ENCODE results near the gene CEACAM19. TPM values are rescaled to one million over a fixed set of nuclear protein-coding genes. Genes with fewer than 3 reads are reported as not detected.

The CEACAM19 gene
- total RNA-seq, 1 donor from 2014 or later, result 2.6 TPM

DNA sequence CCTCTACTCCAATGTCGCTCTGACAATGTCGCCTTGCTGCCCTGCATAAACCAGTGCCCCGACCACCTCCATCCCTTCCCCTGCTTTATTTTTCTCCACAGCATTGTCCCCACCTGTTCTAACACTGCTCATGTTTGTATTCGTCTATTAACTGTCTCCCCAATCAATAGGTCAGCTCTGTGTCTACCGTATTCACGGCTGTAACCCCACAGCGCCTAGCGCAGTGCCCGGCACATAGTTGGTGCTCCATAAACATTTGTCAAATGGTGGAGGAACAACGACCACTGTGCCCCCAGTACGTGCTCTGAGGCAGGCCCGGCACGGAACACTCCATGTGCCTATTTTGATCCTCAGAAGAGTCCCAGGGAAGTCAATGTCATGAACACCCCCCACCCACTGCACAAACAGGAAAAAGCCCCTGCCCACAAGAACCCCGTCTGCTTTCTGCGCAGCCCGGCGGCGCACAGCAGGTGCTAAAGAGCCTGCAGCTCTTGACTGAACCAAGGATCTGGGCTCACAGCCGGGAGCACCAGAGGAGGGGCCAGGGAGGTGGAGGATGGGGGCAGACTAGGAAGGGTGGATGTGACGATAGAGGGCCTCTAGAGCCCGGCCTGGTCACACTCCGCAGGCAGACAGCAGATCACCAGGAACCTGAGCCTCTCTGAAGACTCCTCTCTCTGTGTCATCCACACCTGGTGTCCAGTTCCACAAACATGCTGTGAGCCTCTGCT, 25.8 kb downstream of the CEACAM19 start:
- Histone ChIP-seq H3K27me3 (ENCODE audit: control insufficient read depth in 3 of 3, insufficient read depth in 3 of 3, low read length in 3 of 3) (no peaks in the 10 kb centered on the region), H3K27ac (ENCODE audit: low read depth, low read length) (no peak overlapping the region), H3K4me1 (ENCODE audit: control insufficient read depth in 3 of 3, insufficient read depth in 3 of 3, low read length in 3 of 3) (peaks cover under 1 to 7% (median under 1%) of the 10 kb centered on the region in 3 donors), H3K4me3 (ENCODE audit: low read length in 3 of 3) (no peak overlapping the region), H3K9ac (ENCODE audit: low read depth in 1 of 3, low read length in 3 of 3) (no peak overlapping the region), H3K9me3 (ENCODE audit: control insufficient read depth in 3 of 3, low read length in 3 of 3) (no peaks in the 10 kb centered on the region), H3K36me3 (ENCODE audit: control insufficient read depth in 3 of 3, insufficient read depth in 3 of 3, low read length in 3 of 3) (no peaks in the 10 kb centered on the region)

DNA sequence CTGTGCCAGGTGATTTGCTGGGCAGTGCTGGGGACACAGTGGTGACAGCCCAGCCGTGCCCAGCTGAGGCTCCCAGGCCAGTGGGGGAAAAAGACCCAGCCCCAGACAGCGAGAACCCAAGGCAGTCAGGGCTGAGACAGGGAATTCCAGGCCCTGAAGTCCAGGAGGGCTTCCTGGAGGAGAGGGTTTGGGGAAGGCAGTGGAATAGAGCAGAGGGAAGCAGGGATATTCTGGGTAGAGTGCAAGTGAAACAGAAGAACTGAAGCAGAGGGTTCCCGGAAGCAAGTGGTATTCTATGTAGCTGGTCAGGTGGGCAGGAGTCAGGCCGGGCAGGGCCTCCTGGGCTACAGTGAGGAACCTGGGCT, 26.4 kb downstream of the CEACAM19 start:
- no peak overlapping the region for H3K9ac ChIP-seq (ENCODE audit: low read depth in 1 of 3, low read length in 3 of 3)
- no peaks in the 10 kb centered on the region for H3K36me3 ChIP-seq (ENCODE audit: control insufficient read depth in 3 of 3, insufficient read depth in 3 of 3, low read length in 3 of 3)
- H3K4me3 ChIP-seq (ENCODE audit: low read length in 3 of 3), result no peak overlapping the region
- peaks cover 0 to 7% (median 0%) of the 10 kb centered on the region in 3 donors for H3K4me1 ChIP-seq (ENCODE audit: control insufficient read depth in 3 of 3, insufficient read depth in 3 of 3, low read length in 3 of 3)
- H3K9me3 ChIP-seq (ENCODE audit: control insufficient read depth in 3 of 3, low read length in 3 of 3), result no peaks in the 10 kb centered on the region
- H3K27me3 ChIP-seq (ENCODE audit: control insufficient read depth in 3 of 3, insufficient read depth in 3 of 3, low read length in 3 of 3), result peaks cover 0 to 2% (median 0%) of the 10 kb centered on the region in 3 donors
- H3K27ac ChIP-seq (ENCODE audit: low read depth, low read length), result no peak overlapping the region

- no peaks in the 10 kb centered on the region for H3K9me3 ChIP-seq (ENCODE audit: control insufficient read depth in 3 of 3, low read length in 3 of 3)
Observed at GRCh38 chr19:44698492-44699201, 27.4 kb downstream of the CEACAM19 start, which contains the start of gene CEACAM16. CEACAM16 (plus strand) TSS chr19:44699151; CDS start chr19:44701457, 2,306 bp downstream.

DNA sequence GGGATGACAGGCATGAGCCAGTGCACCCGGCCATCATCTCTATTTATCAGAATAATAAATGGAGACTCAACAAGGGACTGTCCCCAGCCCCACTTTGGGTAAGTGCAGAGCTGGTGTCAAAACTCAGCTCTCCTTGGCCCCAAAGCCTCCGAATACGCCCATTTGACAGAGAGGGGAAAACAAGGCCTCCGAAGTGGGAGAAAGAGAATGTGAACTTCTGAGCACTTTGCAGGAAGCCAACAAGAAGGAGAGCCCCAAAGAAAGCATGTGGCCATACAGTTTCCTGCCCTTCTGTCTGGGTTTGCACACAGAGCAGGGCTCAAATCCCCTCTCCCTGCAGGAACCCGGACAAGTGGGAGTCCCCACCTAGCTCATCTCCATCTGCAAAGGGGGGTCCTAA, 29.3 kb downstream of the CEACAM19 start:
- Histone ChIP-seq H3K27me3 (ENCODE audit: control insufficient read depth in 3 of 3, insufficient read depth in 3 of 3, low read length in 3 of 3) (peaks cover 0 to 4% (median 0%) of the 10 kb centered on the region in 3 donors), H3K27ac (ENCODE audit: low read depth, low read length) (no peak overlapping the region), H3K36me3 (ENCODE audit: control insufficient read depth in 3 of 3, insufficient read depth in 3 of 3, low read length in 3 of 3) (no peaks in the 10 kb centered on the region), H3K9me3 (ENCODE audit: control insufficient read depth in 3 of 3, low read length in 3 of 3) (no peaks in the 10 kb centered on the region), H3K9ac (ENCODE audit: low read depth in 1 of 3, low read length in 3 of 3) (no peak overlapping the region), H3K4me1 (ENCODE audit: control insufficient read depth in 3 of 3, insufficient read depth in 3 of 3, low read length in 3 of 3) (peaks cover 0 to 7% (median 2%) of the 10 kb centered on the region in 3 donors), H3K4me3 (ENCODE audit: low read length in 3 of 3) (no peak overlapping the region)

More at GRCh38 chr19:44698492-44699201, 27.4 kb downstream of the CEACAM19 start, which contains the start of gene CEACAM16:
- Histone ChIP-seq H3K4me1 (ENCODE audit: control insufficient read depth in 3 of 3, insufficient read depth in 3 of 3, low read length in 3 of 3) (peaks cover 0 to 7% (median 0%) of the 10 kb centered on the region in 3 donors), H3K36me3 (ENCODE audit: control insufficient read depth in 3 of 3, insufficient read depth in 3 of 3, low read length in 3 of 3) (no peaks in the 10 kb centered on the region), H3K27ac (ENCODE audit: low read depth, low read length) (no peak within 1 kb of the TSS), H3K4me3 (ENCODE audit: low read length in 3 of 3) (no peak within 1 kb of the TSS), H3K27me3 (ENCODE audit: control insufficient read depth in 3 of 3, insufficient read depth in 3 of 3, low read length in 3 of 3) (peaks cover 0 to 4% (median 0%) of the 10 kb centered on the region in 3 donors), H3K9ac (ENCODE audit: low read depth in 1 of 3, low read length in 3 of 3) (no peak within 1 kb of the TSS)

- peaks cover 6 to 8% (median 7%) of the 10 kb centered on the region in 3 donors for H3K4me1 ChIP-seq (ENCODE audit: control insufficient read depth in 3 of 3, insufficient read depth in 3 of 3, low read length in 3 of 3)
- peaks cover 0 to 4% (median 0%) of the 10 kb centered on the region in 3 donors for H3K27me3 ChIP-seq (ENCODE audit: control insufficient read depth in 3 of 3, insufficient read depth in 3 of 3, low read length in 3 of 3)
- no peaks in the 10 kb centered on the region for H3K36me3 ChIP-seq (ENCODE audit: control insufficient read depth in 3 of 3, insufficient read depth in 3 of 3, low read length in 3 of 3)
- H3K9me3 ChIP-seq (ENCODE audit: control insufficient read depth in 3 of 3, low read length in 3 of 3), result no peaks in the 10 kb centered on the region
- H3K4me3 ChIP-seq (ENCODE audit: low read length in 3 of 3), result no peak overlapping the region
- H3K27ac ChIP-seq (ENCODE audit: low read depth, low read length), result no peak overlapping the region
- no peak overlapping the region for H3K9ac ChIP-seq (ENCODE audit: low read depth in 1 of 3, low read length in 3 of 3)
Observed at GRCh38 chr19:44701228-44701627, 29.9 kb downstream of the CEACAM19 start.

DNA sequence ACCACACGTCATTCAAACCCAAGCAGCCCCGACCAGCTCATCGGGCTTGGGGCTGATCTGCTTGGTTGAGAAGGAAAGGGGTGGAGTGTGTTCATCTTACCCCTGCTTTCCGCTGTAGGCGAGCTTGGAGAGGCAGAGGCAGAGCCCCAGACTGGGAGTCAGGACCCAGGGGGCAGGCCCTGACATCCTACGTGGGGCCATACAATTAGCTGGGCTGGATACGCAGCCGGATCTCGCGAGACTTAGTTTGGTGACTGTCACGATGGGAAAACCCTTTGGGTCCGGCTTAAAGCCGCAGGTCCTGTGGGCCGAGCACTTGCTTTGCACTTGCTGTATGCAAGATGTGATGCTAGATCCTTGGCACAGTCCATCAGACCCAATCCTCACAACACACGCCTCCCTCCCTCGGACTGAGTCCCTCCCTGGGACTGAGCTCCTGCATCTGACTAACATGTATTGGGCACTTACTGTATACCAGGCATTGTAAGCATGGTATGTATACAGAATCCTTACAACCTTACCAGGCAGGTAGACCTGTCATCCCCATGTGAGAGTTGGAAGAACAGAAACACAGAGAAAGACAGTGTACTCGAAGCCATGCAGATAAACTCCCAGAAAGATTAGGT, 31.4 kb downstream of the CEACAM19 start:
- peaks cover 0 to 4% (median 0%) of the 10 kb centered on the region in 3 donors for H3K27me3 ChIP-seq (ENCODE audit: control insufficient read depth in 3 of 3, insufficient read depth in 3 of 3, low read length in 3 of 3)
- H3K36me3 ChIP-seq (ENCODE audit: control insufficient read depth in 3 of 3, insufficient read depth in 3 of 3, low read length in 3 of 3), result no peaks in the 10 kb centered on the region
- no peak overlapping the region for H3K4me3 ChIP-seq (ENCODE audit: low read length in 3 of 3)
- peaks cover under 1 to 11% (median 6%) of the 10 kb centered on the region in 3 donors for H3K4me1 ChIP-seq (ENCODE audit: control insufficient read depth in 3 of 3, insufficient read depth in 3 of 3, low read length in 3 of 3)
- H3K9ac ChIP-seq (ENCODE audit: low read depth in 1 of 3, low read length in 3 of 3), result no peak overlapping the region
- H3K9me3 ChIP-seq (ENCODE audit: control insufficient read depth in 3 of 3, low read length in 3 of 3), result no peaks in the 10 kb centered on the region
- H3K27ac ChIP-seq (ENCODE audit: low read depth, low read length), result no peak overlapping the region

DNA sequence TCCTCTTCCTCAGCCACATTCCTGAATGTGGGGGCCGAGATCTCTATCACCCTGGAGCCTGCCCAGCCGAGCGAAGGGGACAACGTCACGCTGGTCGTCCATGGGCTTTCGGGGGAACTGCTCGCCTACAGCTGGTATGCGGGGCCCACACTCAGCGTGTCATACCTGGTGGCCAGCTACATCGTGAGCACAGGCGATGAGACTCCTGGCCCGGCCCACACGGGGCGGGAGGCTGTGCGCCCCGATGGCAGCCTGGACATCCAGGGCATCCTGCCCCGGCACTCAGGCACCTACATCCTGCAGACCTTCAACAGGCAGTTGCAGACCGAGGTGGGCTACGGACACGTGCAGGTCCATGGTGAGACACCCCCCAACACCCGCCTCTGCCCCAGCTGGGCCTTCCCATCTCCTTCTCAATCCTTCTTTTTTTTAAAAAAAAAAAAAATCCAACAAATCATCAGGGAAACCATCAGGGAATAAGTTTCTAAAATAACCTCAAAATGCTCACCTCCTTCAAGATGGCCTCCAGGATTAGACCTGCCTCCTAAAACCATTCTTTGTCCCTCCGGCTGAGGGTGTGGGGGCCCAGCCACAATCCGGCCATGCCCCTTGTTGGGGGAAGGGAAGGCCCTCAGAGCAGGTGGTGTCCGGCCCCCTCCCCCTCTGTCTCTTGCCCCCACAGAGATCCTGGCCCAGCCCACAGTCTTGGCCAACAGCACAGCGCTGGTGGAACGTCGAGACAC, 32.2 kb downstream of the CEACAM19 start:
- peaks cover 0 to 11% (median 6%) of the 10 kb centered on the region in 3 donors for H3K4me1 ChIP-seq (ENCODE audit: control insufficient read depth in 3 of 3, insufficient read depth in 3 of 3, low read length in 3 of 3)
- H3K9ac ChIP-seq (ENCODE audit: low read depth in 1 of 3, low read length in 3 of 3), result no peak overlapping the region
- no peaks in the 10 kb centered on the region for H3K36me3 ChIP-seq (ENCODE audit: control insufficient read depth in 3 of 3, insufficient read depth in 3 of 3, low read length in 3 of 3)
- no peak overlapping the region for H3K4me3 ChIP-seq (ENCODE audit: low read length in 3 of 3)
- no peaks in the 10 kb centered on the region for H3K9me3 ChIP-seq (ENCODE audit: control insufficient read depth in 3 of 3, low read length in 3 of 3)
- H3K27me3 ChIP-seq (ENCODE audit: control insufficient read depth in 3 of 3, insufficient read depth in 3 of 3, low read length in 3 of 3), result peaks cover 0 to 4% (median 0%) of the 10 kb centered on the region in 3 donors
- H3K27ac ChIP-seq (ENCODE audit: low read depth, low read length), result no peak overlapping the region

- no peaks in the 10 kb centered on the region for H3K36me3 ChIP-seq (ENCODE audit: control insufficient read depth in 3 of 3, insufficient read depth in 3 of 3, low read length in 3 of 3)
- H3K9me3 ChIP-seq (ENCODE audit: control insufficient read depth in 3 of 3, low read length in 3 of 3), result no peaks in the 10 kb centered on the region
- no peak overlapping the region for H3K4me3 ChIP-seq (ENCODE audit: low read length in 3 of 3)
- H3K27ac ChIP-seq (ENCODE audit: low read depth, low read length), result no peak overlapping the region
- peaks cover 0 to 4% (median 0%) of the 10 kb centered on the region in 3 donors for H3K27me3 ChIP-seq (ENCODE audit: control insufficient read depth in 3 of 3, insufficient read depth in 3 of 3, low read length in 3 of 3)
- peaks cover 0 to 11% (median 6%) of the 10 kb centered on the region in 3 donors for H3K4me1 ChIP-seq (ENCODE audit: control insufficient read depth in 3 of 3, insufficient read depth in 3 of 3, low read length in 3 of 3)
- no peak overlapping the region for H3K9ac ChIP-seq (ENCODE audit: low read depth in 1 of 3, low read length in 3 of 3)
Observed at GRCh38 chr19:44704982-44705381, 33.7 kb downstream of the CEACAM19 start.

DNA sequence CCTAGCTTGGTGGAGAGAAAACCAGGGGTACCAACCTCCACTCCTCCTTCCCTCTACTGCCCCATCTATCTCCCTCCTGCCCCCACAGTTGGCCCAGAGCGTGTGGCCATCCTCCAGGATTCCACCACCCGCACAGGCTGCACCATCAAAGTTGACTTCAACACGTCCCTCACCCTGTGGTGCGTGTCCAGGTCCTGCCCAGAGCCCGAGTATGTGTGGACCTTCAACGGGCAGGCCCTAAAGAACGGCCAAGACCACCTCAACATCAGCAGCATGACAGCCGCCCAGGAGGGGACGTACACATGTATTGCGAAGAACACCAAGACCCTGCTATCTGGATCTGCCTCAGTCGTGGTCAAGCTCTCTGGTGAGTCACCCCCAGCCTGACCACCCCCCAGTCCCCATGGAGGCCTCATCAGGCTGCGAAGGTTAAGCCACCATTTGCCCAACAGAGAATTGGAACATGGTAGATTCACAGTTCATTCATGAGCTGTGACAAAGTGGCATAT, 34.3 kb downstream of the CEACAM19 start:
- no peak overlapping the region for H3K4me3 ChIP-seq (ENCODE audit: low read length in 3 of 3)
- peaks cover 0 to 11% (median 6%) of the 10 kb centered on the region in 3 donors for H3K4me1 ChIP-seq (ENCODE audit: control insufficient read depth in 3 of 3, insufficient read depth in 3 of 3, low read length in 3 of 3)
- no peak overlapping the region for H3K9ac ChIP-seq (ENCODE audit: low read depth in 1 of 3, low read length in 3 of 3)
- H3K27ac ChIP-seq (ENCODE audit: low read depth, low read length), result no peak overlapping the region
- peaks cover 0 to 4% (median 0%) of the 10 kb centered on the region in 3 donors for H3K27me3 ChIP-seq (ENCODE audit: control insufficient read depth in 3 of 3, insufficient read depth in 3 of 3, low read length in 3 of 3)
- H3K9me3 ChIP-seq (ENCODE audit: control insufficient read depth in 3 of 3, low read length in 3 of 3), result no peaks in the 10 kb centered on the region
- no peaks in the 10 kb centered on the region for H3K36me3 ChIP-seq (ENCODE audit: control insufficient read depth in 3 of 3, insufficient read depth in 3 of 3, low read length in 3 of 3)
